ENCODE results near the gene TMEM266. TPM values are rescaled to one million over a fixed set of nuclear protein-coding genes. Genes with fewer than 3 reads are reported as not detected.

Gene TMEM266
- polyA plus RNA-seq, 1 experiment = not detected

- no peak for DNase-seq (ENCODE audit: low read depth, low spot score)
- ChIA-PET POLR2A (no interaction called here), CTCF (no interaction called here)
- H3K27ac ChIP-seq (ENCODE audit: low read depth, low read length) = no peak overlapping the region
- peaks cover 3% of the 10 kb centered on the region; the same call in 1 of the 2 replicates for H3K9me3 ChIP-seq (ENCODE audit: control insufficient read depth, insufficient read depth, low read length)
- H3K4me3 ChIP-seq (ENCODE audit: low read depth, low read length) = no peak overlapping the region
- no peak for TF ChIP-seq CTCF (IDR thresholded peaks at IDR 0.05; ENCODE audit: low read depth, low read length)
- peaks cover 12% of the 10 kb centered on the region for H3K27me3 ChIP-seq (ENCODE audit: control insufficient read depth, insufficient read depth, low read length)
Observed at GRCh38 chr15:76172782-76173181, 113.0 kb downstream of the TMEM266 start.

- no peak overlapping the region for H3K4me3 ChIP-seq (ENCODE audit: low read depth, low read length)
- TF ChIP-seq CTCF (IDR thresholded peaks at IDR 0.05; ENCODE audit: low read depth, low read length) = no peak
- peaks cover 3% of the 10 kb centered on the region; the same call in 1 of the 2 replicates for H3K9me3 ChIP-seq (ENCODE audit: control insufficient read depth, insufficient read depth, low read length)
- ChIA-PET CTCF (no interaction called here), POLR2A (no interaction called here)
- no peak overlapping the region for H3K27ac ChIP-seq (ENCODE audit: low read depth, low read length)
- DNase-seq (ENCODE audit: low read depth, low spot score) = no peak
- peaks cover 16% of the 10 kb centered on the region for H3K27me3 ChIP-seq (ENCODE audit: control insufficient read depth, insufficient read depth, low read length)
Observed at GRCh38 chr15:76173317-76173834, 113.6 kb downstream of the TMEM266 start.

GRCh38 chr15:76174654-76175053 lies 114.9 kb downstream of the TMEM266 start:
- peaks cover 16% of the 10 kb centered on the region for H3K27me3 ChIP-seq (ENCODE audit: control insufficient read depth, insufficient read depth, low read length)
- DNase-seq (ENCODE audit: low read depth, low spot score) = no peak
- H3K27ac ChIP-seq (ENCODE audit: low read depth, low read length) = no peak overlapping the region
- CTCF ChIA-PET = no interaction called here
- H3K9me3 ChIP-seq (ENCODE audit: control insufficient read depth, insufficient read depth, low read length) = peaks cover 3% of the 10 kb centered on the region; the same call in 1 of the 2 replicates
- POLR2A ChIA-PET = no interaction called here
- TF ChIP-seq CTCF (IDR thresholded peaks at IDR 0.05; ENCODE audit: low read depth, low read length) = no peak
- H3K4me3 ChIP-seq (ENCODE audit: low read depth, low read length) = no peak overlapping the region

GRCh38 chr15:76175442-76175841 lies 115.7 kb downstream of the TMEM266 start:
- peaks cover 3% of the 10 kb centered on the region; the same call in 1 of the 2 replicates for H3K9me3 ChIP-seq (ENCODE audit: control insufficient read depth, insufficient read depth, low read length)
- no peak overlapping the region for H3K4me3 ChIP-seq (ENCODE audit: low read depth, low read length)
- ChIA-PET CTCF (interaction anchor here (0.9 kb wide), 1 partner anchor 15 kb away, joined by 3 read pairs; no protein-coding TSS in a partner anchor), POLR2A (no interaction called here)
- TF ChIP-seq CTCF (IDR thresholded peaks at IDR 0.05; ENCODE audit: low read depth, low read length) = no peak
- H3K27me3 ChIP-seq (ENCODE audit: control insufficient read depth, insufficient read depth, low read length) = peaks cover 16% of the 10 kb centered on the region
- no peak for DNase-seq (ENCODE audit: low read depth, low spot score)
- no peak overlapping the region for H3K27ac ChIP-seq (ENCODE audit: low read depth, low read length)

- Histone ChIP-seq H3K4me3 (ENCODE audit: low read depth, low read length) (no peak overlapping the region), H3K27ac (ENCODE audit: low read depth, low read length) (no peak overlapping the region), H3K9me3 (ENCODE audit: control insufficient read depth, insufficient read depth, low read length) (peaks cover 3% of the 10 kb centered on the region; the same call in 1 of the 2 replicates), H3K27me3 (ENCODE audit: control insufficient read depth, insufficient read depth, low read length) (peaks cover 16% of the 10 kb centered on the region)
- no peak for TF ChIP-seq CTCF (IDR thresholded peaks at IDR 0.05; ENCODE audit: low read depth, low read length)
- DNase-seq (ENCODE audit: low read depth, low spot score) = no peak
- ChIA-PET CTCF (no interaction called here), POLR2A (no interaction called here)
Observed at GRCh38 chr15:76176059-76176458, 116.3 kb downstream of the TMEM266 start.
